22Rv1 (cell line): ENCODE data around the gene MYBPC3.

Source experiments
- ZFX ChIP-seq: fragments of 450-650 bp; IDR thresholded peaks from 2 replicates; pipeline ENCODE4 v1.6.1; 2017; ENCODE audit warnings: antibody characterized with exemption, borderline replicate concordance
- TF ChIP-seq, protein P1 (sequence below): fragments of 450-650 bp; IDR thresholded peaks from 2 replicates; pipeline ENCODE4 v1.5.1; 2017; ENCODE audit warnings: mild to moderate bottlenecking

DNA sequence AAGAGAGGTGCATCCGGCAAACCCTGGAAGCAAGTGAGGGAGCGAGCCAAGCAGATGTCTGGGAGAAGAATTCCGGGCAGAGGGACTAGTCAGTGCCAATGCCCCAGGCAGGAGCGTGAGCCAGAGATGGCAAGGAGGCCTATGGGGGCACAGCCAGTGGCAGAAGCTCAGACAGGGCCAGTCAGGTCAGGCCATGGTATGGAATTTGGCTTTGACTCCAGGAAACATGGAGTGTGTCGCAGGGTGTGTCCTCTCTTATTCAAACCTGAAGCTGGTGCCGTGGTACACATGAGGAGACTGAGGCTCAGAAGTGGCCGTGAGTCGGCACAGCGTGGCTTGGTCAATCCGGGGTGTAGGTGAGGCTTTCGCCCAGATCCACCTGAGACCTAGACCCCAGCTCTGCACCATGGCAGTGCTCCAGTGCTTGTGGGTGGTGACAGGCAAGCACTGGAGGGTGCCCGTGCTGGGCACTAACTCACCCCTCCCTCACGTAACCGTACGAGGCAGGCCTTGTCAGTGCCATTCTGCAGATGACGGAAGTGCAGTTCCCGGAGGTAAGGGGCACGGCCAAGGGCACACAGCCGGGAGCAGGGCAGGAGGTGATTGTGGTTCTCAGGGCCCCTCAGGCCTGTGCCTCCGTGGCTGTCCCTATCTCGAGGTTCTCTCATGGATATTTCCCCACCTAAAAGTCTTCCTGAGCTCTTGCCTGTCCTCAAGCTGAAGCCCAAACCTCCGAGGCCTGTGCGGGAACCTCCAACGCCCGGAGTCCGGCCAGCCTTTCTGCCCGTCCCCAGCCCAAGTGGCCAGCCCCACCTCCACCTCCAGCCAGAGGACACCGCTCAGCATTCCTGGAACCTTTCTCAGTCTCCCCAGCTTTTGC is 36.4 kb upstream of the MYBPC3 start:
- TF ChIP-seq, protein P1, sequence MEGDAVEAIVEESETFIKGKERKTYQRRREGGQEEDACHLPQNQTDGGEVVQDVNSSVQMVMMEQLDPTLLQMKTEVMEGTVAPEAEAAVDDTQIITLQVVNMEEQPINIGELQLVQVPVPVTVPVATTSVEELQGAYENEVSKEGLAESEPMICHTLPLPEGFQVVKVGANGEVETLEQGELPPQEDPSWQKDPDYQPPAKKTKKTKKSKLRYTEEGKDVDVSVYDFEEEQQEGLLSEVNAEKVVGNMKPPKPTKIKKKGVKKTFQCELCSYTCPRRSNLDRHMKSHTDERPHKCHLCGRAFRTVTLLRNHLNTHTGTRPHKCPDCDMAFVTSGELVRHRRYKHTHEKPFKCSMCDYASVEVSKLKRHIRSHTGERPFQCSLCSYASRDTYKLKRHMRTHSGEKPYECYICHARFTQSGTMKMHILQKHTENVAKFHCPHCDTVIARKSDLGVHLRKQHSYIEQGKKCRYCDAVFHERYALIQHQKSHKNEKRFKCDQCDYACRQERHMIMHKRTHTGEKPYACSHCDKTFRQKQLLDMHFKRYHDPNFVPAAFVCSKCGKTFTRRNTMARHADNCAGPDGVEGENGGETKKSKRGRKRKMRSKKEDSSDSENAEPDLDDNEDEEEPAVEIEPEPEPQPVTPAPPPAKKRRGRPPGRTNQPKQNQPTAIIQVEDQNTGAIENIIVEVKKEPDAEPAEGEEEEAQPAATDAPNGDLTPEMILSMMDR = no peak
- TF ChIP-seq ZFX = no peak
